ENCODE measurements around the gene NNAT.
"Not testable (repeated sequence)": the region's sequence is repeated elsewhere in the genome, so short reads cannot be mapped to it uniquely, and the experiment has no call there.

NNAT gene

GRCh38 chr20:37521061-37521771, at the start of gene NNAT:
Gene NNAT, plus strand, starts transcription at chr20:37521250. Its CDS starts 82 bp downstream, at chr20:37521332.
- Histone ChIP-seq H4K20me1 (ENCODE audit: insufficient read depth, low read length) (no peaks in the 10 kb centered on the region; the same call in 1 of the 2 replicates), H2AFZ (ENCODE audit: low read length) (no peak within 1 kb of the TSS), H3K4me2 (ENCODE audit: low read length) (no peak within 1 kb of the TSS), H3K4me1 (ENCODE audit: insufficient read depth, low read length, severe bottlenecking) (peaks cover 13% of the 10 kb centered on the region), H3K36me3 (ENCODE audit: insufficient read depth, low read length) (peaks cover 18% of the 10 kb centered on the region; the same call in 1 of the 2 replicates), H3K79me2 (ENCODE audit: insufficient read depth, low read length) (no peaks in the 10 kb centered on the region), H3K9ac (ENCODE audit: low read length) (no peak within 1 kb of the TSS), H3K4me3 (ENCODE audit: low read depth, low read length, poor library complexity, severe bottlenecking) (no peak within 1 kb of the TSS), H3F3A (ENCODE audit: insufficient read depth, low read length) (no peaks in the 10 kb centered on the region), H3K27ac (ENCODE audit: low read depth, low read length, poor library complexity, severe bottlenecking) (no peak within 1 kb of the TSS), H3K9me2 (ENCODE audit: low read depth, low read length) (no peaks in the 10 kb centered on the region), H3K27me3 (ENCODE audit: insufficient read depth, low read length) (no peaks in the 10 kb centered on the region), H3K9me3 (ENCODE audit: low read length) (no peaks in the 10 kb centered on the region)
- TF ChIP-seq EZH2 (IDR thresholded peaks at IDR 0.05; ENCODE audit: borderline replicate concordance, low read length), result no peak
- TF ChIP-seq CTCF (IDR thresholded peaks at IDR 0.05; ENCODE audit: low read length), result no peak

GRCh38 chr20:37471741-37472235, 49.3 kb upstream of the NNAT start:
- Histone ChIP-seq H2AFZ (ENCODE audit: low read length) (no peak overlapping the region), H3K27me3 (ENCODE audit: insufficient read depth, low read length) (no peaks in the 10 kb centered on the region; the same call in 1 of the 2 replicates), H4K20me1 (ENCODE audit: insufficient read depth, low read length) (no peaks in the 10 kb centered on the region), H3F3A (ENCODE audit: insufficient read depth, low read length) (no peaks in the 10 kb centered on the region), H3K36me3 (ENCODE audit: insufficient read depth, low read length) (no peaks in the 10 kb centered on the region), H3K9me2 (ENCODE audit: low read depth, low read length) (no peaks in the 10 kb centered on the region), H3K27ac (ENCODE audit: low read depth, low read length, poor library complexity, severe bottlenecking) (no peak overlapping the region), H3K4me3 (ENCODE audit: low read depth, low read length, poor library complexity, severe bottlenecking) (no peak overlapping the region), H3K79me2 (ENCODE audit: insufficient read depth, low read length) (no peaks in the 10 kb centered on the region), H3K9ac (ENCODE audit: low read length) (no peak overlapping the region), H3K9me3 (ENCODE audit: low read length) (no peaks in the 10 kb centered on the region), H3K4me1 (ENCODE audit: insufficient read depth, low read length, severe bottlenecking) (no peaks in the 10 kb centered on the region), H3K4me2 (ENCODE audit: low read length) (no peak overlapping the region)
- no peak for TF ChIP-seq EZH2 (IDR thresholded peaks at IDR 0.05; ENCODE audit: borderline replicate concordance, low read length)
- no peak for TF ChIP-seq CTCF (IDR thresholded peaks at IDR 0.05; ENCODE audit: low read length)

- H3K9ac ChIP-seq (ENCODE audit: low read length); H3K4me1 ChIP-seq (ENCODE audit: insufficient read depth, low read length, severe bottlenecking); H3K27me3 ChIP-seq (ENCODE audit: insufficient read depth, low read length); H3K36me3 ChIP-seq (ENCODE audit: insufficient read depth, low read length); H3K9me2 ChIP-seq (ENCODE audit: low read depth, low read length); H4K20me1 ChIP-seq (ENCODE audit: insufficient read depth, low read length); H3K79me2 ChIP-seq (ENCODE audit: insufficient read depth, low read length); H3K27ac ChIP-seq (ENCODE audit: low read depth, low read length, poor library complexity, severe bottlenecking); H2AFZ ChIP-seq (ENCODE audit: low read length); H3K4me3 ChIP-seq (ENCODE audit: low read depth, low read length, poor library complexity, severe bottlenecking); H3K9me3 ChIP-seq (ENCODE audit: low read length); H3F3A ChIP-seq (ENCODE audit: insufficient read depth, low read length); H3K4me2 ChIP-seq (ENCODE audit: low read length): not testable (repeated sequence)
These were observed 48.6 kb upstream of the NNAT start for GRCh38 chr20:37472435-37472834.

Data from OCI-LY1 (cell line).